Measurements from ENCODE around the gene ZEB2. TPM values are rescaled to one million over a fixed set of nuclear protein-coding genes. Genes with fewer than 3 reads are reported as not detected.

Gene ZEB2
- total RNA-seq, 1 donor from 2014 or later: 15.2 TPM

- Mint-ChIP-seq H3K27ac (no peak overlapping the region), H3K27me3 (peaks cover 6% of the 10 kb centered on the region), H3K4me3 (no peak overlapping the region), H3K9me3 (no peaks in the 10 kb centered on the region), H3K36me3 (ENCODE audit: low read depth) (no peaks in the 10 kb centered on the region), H3K4me1 (no peaks in the 10 kb centered on the region)
- intact Hi-C loops (cut with micrococcal nuclease): no loop called here
- DNase-seq: no peak
Observed at GRCh38 chr2:144484201-144484948, 35.5 kb downstream of the ZEB2 start.

- no peak overlapping the region for H3K27ac Mint-ChIP-seq
- H3K36me3 Mint-ChIP-seq (ENCODE audit: low read depth): no peaks in the 10 kb centered on the region
- intact Hi-C loops (cut with micrococcal nuclease): no loop called here
- no peak for DNase-seq
- H3K4me1 Mint-ChIP-seq: no peaks in the 10 kb centered on the region
- no peaks in the 10 kb centered on the region for H3K9me3 Mint-ChIP-seq
- no peak overlapping the region for H3K4me3 Mint-ChIP-seq
- H3K27me3 Mint-ChIP-seq: peaks cover 4% of the 10 kb centered on the region
Observed at GRCh38 chr2:144481666-144482065, 38.3 kb downstream of the ZEB2 start.

- Mint-ChIP-seq H3K36me3 (ENCODE audit: low read depth) (no peaks in the 10 kb centered on the region), H3K27ac (no peak overlapping the region), H3K4me3 (no peak overlapping the region), H3K27me3 (peaks cover 4% of the 10 kb centered on the region), H3K4me1 (no peaks in the 10 kb centered on the region), H3K9me3 (no peaks in the 10 kb centered on the region)
- intact Hi-C loops (cut with micrococcal nuclease): no loop called here
- DNase-seq: no peak
Observed at GRCh38 chr2:144481109-144481508, 38.8 kb downstream of the ZEB2 start.

GRCh38 chr2:144480285-144480684 is 39.6 kb downstream of the ZEB2 start:
- DNase-seq: no peak
- Mint-ChIP-seq H3K27ac (no peak overlapping the region), H3K36me3 (ENCODE audit: low read depth) (no peaks in the 10 kb centered on the region), H3K4me3 (no peak overlapping the region), H3K4me1 (no peaks in the 10 kb centered on the region), H3K27me3 (peaks cover 4% of the 10 kb centered on the region), H3K9me3 (no peaks in the 10 kb centered on the region)
- intact Hi-C loops (cut with micrococcal nuclease): no loop called here

GRCh38 chr2:144479659-144480058 is 40.3 kb downstream of the ZEB2 start:
- Mint-ChIP-seq H3K27ac (no peak overlapping the region), H3K4me3 (no peak overlapping the region), H3K27me3 (peaks cover 4% of the 10 kb centered on the region), H3K9me3 (no peaks in the 10 kb centered on the region), H3K36me3 (ENCODE audit: low read depth) (no peaks in the 10 kb centered on the region), H3K4me1 (peaks cover 3% of the 10 kb centered on the region)
- intact Hi-C loops (cut with micrococcal nuclease): no loop called here
- DNase-seq: no peak

- intact Hi-C loops (cut with micrococcal nuclease): no loop called here
- Mint-ChIP-seq H3K27me3 (peaks cover 4% of the 10 kb centered on the region), H3K9me3 (no peaks in the 10 kb centered on the region), H3K4me3 (no peak overlapping the region), H3K27ac (no peak overlapping the region), H3K4me1 (peaks cover 3% of the 10 kb centered on the region), H3K36me3 (ENCODE audit: low read depth) (no peaks in the 10 kb centered on the region)
- no peak for DNase-seq
Observed at GRCh38 chr2:144479138-144479537, 40.8 kb downstream of the ZEB2 start.

GRCh38 chr2:144477957-144478311 is 42.0 kb downstream of the ZEB2 start:
- no peak overlapping the region for H3K4me3 Mint-ChIP-seq
- H3K9me3 Mint-ChIP-seq: no peaks in the 10 kb centered on the region
- H3K27me3 Mint-ChIP-seq: peaks cover 4% of the 10 kb centered on the region
- intact Hi-C loops (cut with micrococcal nuclease): no loop called here
- H3K4me1 Mint-ChIP-seq: peaks cover 3% of the 10 kb centered on the region
- DNase-seq: no peak
- H3K36me3 Mint-ChIP-seq (ENCODE audit: low read depth): no peaks in the 10 kb centered on the region
- H3K27ac Mint-ChIP-seq: no peak overlapping the region

- no peak for DNase-seq
- H3K27me3 Mint-ChIP-seq: peaks cover 4% of the 10 kb centered on the region
- H3K36me3 Mint-ChIP-seq (ENCODE audit: low read depth): no peaks in the 10 kb centered on the region
- H3K27ac Mint-ChIP-seq: no peak overlapping the region
- peaks cover 3% of the 10 kb centered on the region for H3K4me1 Mint-ChIP-seq
- intact Hi-C loops (cut with micrococcal nuclease): no loop called here
- H3K9me3 Mint-ChIP-seq: no peaks in the 10 kb centered on the region
- no peak overlapping the region for H3K4me3 Mint-ChIP-seq
Observed at GRCh38 chr2:144477281-144477956, 42.5 kb downstream of the ZEB2 start.

GRCh38 chr2:144476682-144477081 is 43.2 kb downstream of the ZEB2 start:
- no peak overlapping the region for H3K27ac Mint-ChIP-seq
- H3K9me3 Mint-ChIP-seq: no peaks in the 10 kb centered on the region
- H3K4me1 Mint-ChIP-seq: peaks cover 3% of the 10 kb centered on the region
- DNase-seq: no peak
- H3K27me3 Mint-ChIP-seq: no peaks in the 10 kb centered on the region
- intact Hi-C loops (cut with micrococcal nuclease): no loop called here
- H3K36me3 Mint-ChIP-seq (ENCODE audit: low read depth): no peaks in the 10 kb centered on the region
- no peak overlapping the region for H3K4me3 Mint-ChIP-seq

GRCh38 chr2:144475569-144476275 is 44.2 kb downstream of the ZEB2 start:
- no peaks in the 10 kb centered on the region for H3K36me3 Mint-ChIP-seq (ENCODE audit: low read depth)

GRCh38 chr2:144475044-144475443 is 44.9 kb downstream of the ZEB2 start:
- Mint-ChIP-seq H3K27me3 (no peaks in the 10 kb centered on the region), H3K4me3 (no peak overlapping the region), H3K27ac (no peak overlapping the region), H3K4me1 (peaks cover 11% of the 10 kb centered on the region), H3K9me3 (no peaks in the 10 kb centered on the region), H3K36me3 (ENCODE audit: low read depth) (no peaks in the 10 kb centered on the region)
- no peak for DNase-seq
- intact Hi-C loops (cut with micrococcal nuclease): no loop called here

More at GRCh38 chr2:144475569-144476275, 44.2 kb downstream of the ZEB2 start:
- Mint-ChIP-seq H3K9me3 (no peaks in the 10 kb centered on the region), H3K4me3 (no peak overlapping the region), H3K27ac (no peak overlapping the region), H3K4me1 (peaks cover 11% of the 10 kb centered on the region), H3K27me3 (no peaks in the 10 kb centered on the region)
- no peak for DNase-seq
- intact Hi-C loops (cut with micrococcal nuclease): no loop called here

- H3K4me3 Mint-ChIP-seq: no peak overlapping the region
- no peak overlapping the region for H3K27ac Mint-ChIP-seq
Observed at GRCh38 chr2:144474017-144474416, 45.9 kb downstream of the ZEB2 start.

GRCh38 chr2:144472911-144473310 is 47.0 kb downstream of the ZEB2 start:
- Mint-ChIP-seq H3K9me3 (no peaks in the 10 kb centered on the region), H3K27me3 (peaks cover 1% of the 10 kb centered on the region), H3K4me3 (no peak overlapping the region), H3K4me1 (peaks cover 11% of the 10 kb centered on the region), H3K27ac (no peak overlapping the region), H3K36me3 (ENCODE audit: low read depth) (no peaks in the 10 kb centered on the region)
- intact Hi-C loops (cut with micrococcal nuclease): loop anchor here (5.0 kb wide), 1 partner anchor 61 kb away; no protein-coding TSS in a partner anchor
- DNase-seq: no peak

More at GRCh38 chr2:144474017-144474416, 45.9 kb downstream of the ZEB2 start:
- intact Hi-C loops (cut with micrococcal nuclease): loop anchor here (5.0 kb wide), 1 partner anchor 62 kb away; no protein-coding TSS in a partner anchor
- Mint-ChIP-seq H3K9me3 (no peaks in the 10 kb centered on the region), H3K27me3 (no peaks in the 10 kb centered on the region), H3K36me3 (ENCODE audit: low read depth) (no peaks in the 10 kb centered on the region), H3K4me1 (peaks cover 11% of the 10 kb centered on the region)
- DNase-seq: no peak

- H3K4me1 Mint-ChIP-seq: peaks cover 11% of the 10 kb centered on the region
- intact Hi-C loops (cut with micrococcal nuclease): loop anchor here (5.0 kb wide), 1 partner anchor 60 kb away; no protein-coding TSS in a partner anchor
- H3K27ac Mint-ChIP-seq: no peak overlapping the region
- peaks cover 1% of the 10 kb centered on the region for H3K27me3 Mint-ChIP-seq
- no peaks in the 10 kb centered on the region for H3K9me3 Mint-ChIP-seq
- no peak for DNase-seq
- H3K36me3 Mint-ChIP-seq (ENCODE audit: low read depth): no peaks in the 10 kb centered on the region
- H3K4me3 Mint-ChIP-seq: no peak overlapping the region
Observed at GRCh38 chr2:144472046-144472412, 47.9 kb downstream of the ZEB2 start.
